IMR-90 (cell line): Measurements from ENCODE around the gene SLC25A34. TPM values are rescaled to one million over a fixed set of nuclear protein-coding genes. Genes with fewer than 3 reads are reported as not detected.
A peak's percentile ranks its signal among the peaks of the same experiment; 100 is the strongest.

Source experiments
- ATAC-seq: fragments of 200-7000 bp; cut with Tn5 transposase; 2 replicates; pipeline ENCODE4 v1.9.1; 2020; ENCODE audit warnings: low read depth, mild to moderate bottlenecking, moderate library complexity
- BruUV-seq: library from RNA; stranded (reverse); fragments of 400-500 nt; replicated peaks from 2 replicates; lab custom pipeline; 2021; lab: Mats Ljungman, UMichigan
- CTCF ChIA-PET: fragments of 300-600 bp; formaldehyde crosslinking; extraction: SDS; loops from one replicate; lab custom pipeline; 2021; ENCODE audit warnings: antibody characterized with exemption; lab: Yijun Ruan, JAX
- POLR2A ChIA-PET: fragments of 300-600 bp; sonication (Branson Sonifier 250); formaldehyde crosslinking; loops from one replicate; lab custom pipeline; 2022; ENCODE audit warnings: antibody characterized with exemption; ENCODE audit not compliant: unreplicated experiment; lab: Charles Lee
- DNase-seq: peaks from one replicate; pipeline ENCODE4 v3.0.0; 2013
- H2AFZ ChIP-seq: replicated peaks from 2 replicates; pipeline ENCODE3; 2013; ENCODE audit warnings: low read length, mild to moderate bottlenecking; ENCODE audit not compliant: poor library complexity
- H2AK5ac ChIP-seq: 2 replicates; pipeline ENCODE4 v1.6.1; 2013; ENCODE audit warnings: low read depth, low read length, inconsistent platforms
- H2AK9ac ChIP-seq: replicated peaks from 2 replicates; pipeline ENCODE3; 2013; ENCODE audit warnings: mild to moderate bottlenecking, low read depth, low read length, moderate library complexity; ENCODE audit not compliant: poor library complexity
- H2BK120ac ChIP-seq: 2 replicates; pipeline ENCODE4 v1.6.1; 2013; ENCODE audit warnings: low read depth, low read length, inconsistent platforms
- H2BK15ac ChIP-seq: 3 replicates; pipeline ENCODE4 v1.6.1; 2013; ENCODE audit warnings: low read depth, low read length, inconsistent platforms
- H2BK20ac ChIP-seq: 2 replicates; pipeline ENCODE4 v1.6.1; 2013; ENCODE audit warnings: low read depth, mild to moderate bottlenecking, inconsistent platforms, low read length, moderate library complexity
- H2BK5ac ChIP-seq: 2 replicates; pipeline ENCODE4 v1.6.1; 2013; ENCODE audit warnings: mild to moderate bottlenecking, low read depth, low read length, inconsistent platforms; ENCODE audit not compliant: poor library complexity, severe bottlenecking
- H3K14ac ChIP-seq: replicated peaks from 2 replicates; pipeline ENCODE4 v1.6.1; 2013; ENCODE audit warnings: low read depth, low read length, inconsistent platforms
- H3K18ac ChIP-seq: 2 replicates; pipeline ENCODE4 v1.6.1; 2013; ENCODE audit warnings: low read depth, low read length, control low read depth
- H3K23ac ChIP-seq: 2 replicates; pipeline ENCODE4 v1.6.1; 2013; ENCODE audit warnings: low read depth, low read length, inconsistent platforms
- H3K27ac ChIP-seq: 2 replicates; pipeline ENCODE4 v1.5.1; 2013; ENCODE audit warnings: mild to moderate bottlenecking, control low read depth, low read length; ENCODE audit not compliant: insufficient read depth
- H3K27me3 ChIP-seq: 2 replicates; pipeline ENCODE4 v1.6.1; 2013; ENCODE audit warnings: low read length; ENCODE audit not compliant: control insufficient read depth, insufficient read depth
- H3K36me3 ChIP-seq: 2 replicates; pipeline ENCODE4 v1.6.1; 2013; ENCODE audit warnings: low read length, mixed read lengths; ENCODE audit not compliant: control insufficient read depth, insufficient read depth
- H3K4ac ChIP-seq: 2 replicates; pipeline ENCODE4 v1.6.1; 2013; ENCODE audit warnings: low read depth, low read length, inconsistent platforms
- H3K4me1 ChIP-seq: 2 replicates; pipeline ENCODE4 v1.6.1; 2013; ENCODE audit warnings: low read length, mixed read lengths; ENCODE audit not compliant: control insufficient read depth, insufficient read depth
- H3K4me2 ChIP-seq: 2 replicates; pipeline ENCODE4 v1.6.1; 2013; ENCODE audit warnings: low read depth, mild to moderate bottlenecking, control low read depth, low read length, moderate library complexity
- H3K4me3 ChIP-seq: 2 replicates; pipeline ENCODE4 v1.5.1; 2013; ENCODE audit warnings: low read depth, mild to moderate bottlenecking, control low read depth, low read length, moderate library complexity; ENCODE audit not compliant: insufficient read depth
- H3K56ac ChIP-seq: 2 replicates; pipeline ENCODE4 v1.6.1; 2013; ENCODE audit warnings: low read length, inconsistent platforms; ENCODE audit not compliant: insufficient read depth; ENCODE audit errors: extremely low read depth
- H3K79me1 ChIP-seq, 2 experiments: 2 replicates each; pipeline ENCODE4 v1.6.1; 2013; ENCODE audit warnings: low read length in 2 of 2, inconsistent platforms in 1 of 2, low read depth in 1 of 2
- H3K9ac ChIP-seq: 2 replicates; pipeline ENCODE4 v1.6.1; 2013; ENCODE audit warnings: low read depth, low read length, control low read depth
- H3K9me1 ChIP-seq: 2 replicates; pipeline ENCODE4 v1.6.1; 2013; ENCODE audit warnings: low read length, inconsistent platforms; ENCODE audit not compliant: insufficient read depth
- H3K9me3 ChIP-seq: 2 replicates; pipeline ENCODE4 v1.6.1; 2013; ENCODE audit warnings: low read length; ENCODE audit not compliant: control insufficient read depth, insufficient read depth
- H4K20me1 ChIP-seq: 2 replicates; pipeline ENCODE4 v1.6.1; 2013; ENCODE audit warnings: low read length, inconsistent platforms; ENCODE audit not compliant: insufficient read depth
- H4K5ac ChIP-seq: 2 replicates; pipeline ENCODE4 v1.6.1; 2013; ENCODE audit warnings: mild to moderate bottlenecking, low read depth, low read length, control low read depth
- H4K8ac ChIP-seq, 2 experiments: 2 replicates each; pipeline ENCODE4 v1.6.1; 2013; ENCODE audit warnings: low read depth in 2 of 2, low read length in 2 of 2, control low read depth in 1 of 2, inconsistent platforms in 1 of 2
- H4K91ac ChIP-seq: 2 replicates; pipeline ENCODE4 v1.6.1; 2013; ENCODE audit warnings: low read depth, low read length, inconsistent platforms; ENCODE audit not compliant: insufficient read depth
- BHLHE40 ChIP-seq: fragments of 150-350 bp; IDR thresholded peaks from 2 replicates; pipeline ENCODE4 v1.6.1; 2016; ENCODE audit warnings: mild to moderate bottlenecking, low read depth, low read length
- CEBPB ChIP-seq: IDR thresholded peaks from 2 replicates; pipeline ENCODE4 v1.6.1; 2012; ENCODE audit warnings: low read depth, low read length, improper control_type of control experiment
- CHD1 ChIP-seq: IDR thresholded peaks from 2 replicates; pipeline ENCODE4 v1.6.1; 2012; ENCODE audit warnings: low read depth, low read length, improper control_type of control experiment
- FOS ChIP-seq: fragments of 150-350 bp; IDR thresholded peaks from 2 replicates; pipeline ENCODE4 v1.6.1; 2016; ENCODE audit warnings: low read depth, low read length
- MAFK ChIP-seq: IDR thresholded peaks from 2 replicates; pipeline ENCODE4 v1.6.1; 2012; ENCODE audit warnings: low read depth, low read length, improper control_type of control experiment
- MAZ ChIP-seq: IDR thresholded peaks from 2 replicates; pipeline ENCODE4 v1.6.1; 2012; ENCODE audit warnings: low read depth, mild to moderate bottlenecking, low read length, improper control_type of control experiment, moderate library complexity, borderline replicate concordance
- MXI1 ChIP-seq: IDR thresholded peaks from 2 replicates; pipeline ENCODE4 v1.6.1; 2012; ENCODE audit warnings: low read depth, mild to moderate bottlenecking, low read length, moderate library complexity, borderline replicate concordance
- NFE2L2 ChIP-seq: fragments of 150-350 bp; IDR thresholded peaks from 2 replicates; pipeline ENCODE4 v1.6.1; 2016; ENCODE audit warnings: low read depth, mild to moderate bottlenecking, low read length
- POLR2A ChIP-seq: IDR thresholded peaks from 2 replicates; pipeline ENCODE4 v1.6.1; 2012; ENCODE audit warnings: mild to moderate bottlenecking, low read depth, low read length
- RAD21 ChIP-seq: IDR thresholded peaks from 2 replicates; pipeline ENCODE4 v1.6.1; 2012; ENCODE audit warnings: low read length, improper control_type of control experiment
- RCOR1 ChIP-seq: IDR thresholded peaks from 2 replicates; pipeline ENCODE4 v1.6.1; 2012; ENCODE audit warnings: mild to moderate bottlenecking, low read length, improper control_type of control experiment; ENCODE audit not compliant: insufficient replicate concordance
- RFX5 ChIP-seq: IDR thresholded peaks from 2 replicates; pipeline ENCODE4 v1.8.0; 2012; ENCODE audit warnings: low read depth, mild to moderate bottlenecking, low read length, moderate library complexity
- whole genome bisulfite sequencing, 2 experiments: methylation state at CpG; one replicate each; pipeline versions ENCODE4 v1.1.5 to v1.1.7; 2013; ENCODE audit warnings: missing lambda C conversion rate in 2 of 2; ENCODE audit not compliant: insufficient read length in 1 of 2; ENCODE audit errors: extremely low coverage in 2 of 2; 5-methylcytosine and 5-hydroxymethylcytosine counted together
- dilution Hi-C: fragments of 300-500 bp; cut with HindIII; formaldehyde crosslinking; loops from one replicate; pipeline ENCODE4 v1.14.3; 2018; ENCODE audit warnings: low sequenced_read_pairs; ENCODE audit not compliant: unreplicated experiment
- in situ Hi-C: fragments of 300-500 bp; cut with MboI; formaldehyde crosslinking; loops from 3 replicates; pipeline ENCODE4 v1.14.3; 2019; ENCODE audit warnings: low sequenced_read_pairs, inconsistent platforms, mixed read lengths
- intact Hi-C: fragments of 100-400 bp; cut with micrococcal nuclease; formaldehyde crosslinking; loops from 2 replicates; pipeline ENCODE4 v1.10.0; 2022
- polyA plus RNA-seq, 3 experiments: library from polyadenylated mRNA; depleted of rRNA; stranded (reverse); fragments of >200 nt; gene quantifications; 2 replicates each; pipeline ENCODE4 v1.2.3, GENCODE V29; 2012; ENCODE audit warnings: low replicate concordance in 1 of 3
- total RNA-seq: library from RNA; depleted of rRNA; stranded (reverse); fragments of >200 nt; gene quantifications from 2 replicates; pipeline ENCODE4 v1.2.3, GENCODE V29; 2012
- TF ChIP-seq, protein P1 (sequence below): conservative IDR thresholded peaks from 2 replicates; pipeline ENCODE4 v1.5.1; 2012; ENCODE audit warnings: mild to moderate bottlenecking, low read depth, low read length, improper control_type of control experiment
- TF ChIP-seq, protein P2 (sequence below): fragments of 150-350 bp; IDR thresholded peaks from 2 replicates; pipeline ENCODE4 v1.6.1; 2016; ENCODE audit warnings: low read depth, mild to moderate bottlenecking, low read length, moderate library complexity, borderline replicate concordance
- TF ChIP-seq, protein P3 (sequence below): fragments of 150-350 bp; IDR thresholded peaks from 2 replicates; pipeline ENCODE4 v1.6.1; 2017; ENCODE audit warnings: mild to moderate bottlenecking, antibody characterized with exemption, low read length, low read depth

The SLC25A34 gene
- total and polyA plus RNA-seq, 2 of the 4 experiments (the other 2 are of a cell fraction) = under 0.01 to 0.72 TPM

DNA sequence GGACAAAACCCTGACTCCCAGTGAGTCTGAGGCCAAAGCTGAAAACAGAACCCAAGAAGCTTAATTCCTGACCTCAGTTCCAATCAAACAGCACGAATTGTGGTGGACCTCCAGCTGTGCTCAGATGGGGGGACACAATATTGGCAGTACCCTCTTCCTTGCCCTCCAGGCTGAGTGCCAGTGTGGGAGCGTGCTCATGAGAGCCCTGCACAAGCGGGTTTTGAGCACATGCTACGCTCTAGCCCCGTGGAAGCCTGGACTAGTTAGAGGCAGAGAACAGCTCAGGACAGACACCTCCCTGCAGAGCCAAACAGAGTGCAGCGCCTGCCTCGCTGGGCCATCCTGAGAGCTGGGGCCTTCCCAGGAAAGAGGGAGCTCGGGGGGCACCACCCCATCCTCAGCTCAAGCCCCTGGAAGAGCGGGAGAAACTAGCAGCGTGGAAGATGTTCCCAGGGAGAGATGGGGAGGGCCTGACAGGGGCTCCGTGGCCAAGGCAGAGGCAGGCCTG lies 2.8 kb upstream of the SLC25A34 start:
- no peak overlapping the region for H4K5ac ChIP-seq
- no peak overlapping the region for H2AK9ac ChIP-seq
- H2AFZ ChIP-seq = peak overlapping the region; percentile 43
- no peaks in the 10 kb centered on the region for H3K9me1 ChIP-seq
- no peaks in the 10 kb centered on the region for H3K4me1 ChIP-seq
- no peaks in the 10 kb centered on the region; the same call in 1 of the 2 replicates for H4K20me1 ChIP-seq
- no peak overlapping the region for H4K8ac ChIP-seq
- peaks cover 63% of the 10 kb centered on the region for H3K36me3 ChIP-seq
- H2AK5ac ChIP-seq = no peak overlapping the region
- no peaks in the 10 kb centered on the region for H3K9me3 ChIP-seq
- no peak overlapping the region for H2BK20ac ChIP-seq
- no TSS peak for BruUV-seq
- H3K79me1 ChIP-seq = no peaks in the 10 kb centered on the region; a peak in 2 of 4 replicates
- no peak overlapping the region for H3K14ac ChIP-seq
- no peak overlapping the region for H2BK15ac ChIP-seq
- intact Hi-C loops = no loop called here
- no peak overlapping the region for H3K4me3 ChIP-seq
- H3K56ac ChIP-seq = no peak overlapping the region
- 80% methylated on average over 1 of the region's 11 CpGs; no CpG with 5 or more reads in 1 of the 2 experiments for WGBS, 2 experiments
- CTCF ChIA-PET = no interaction called here
- TF ChIP-seq RCOR1 (no peak), RAD21 (no peak), NFE2L2 (no peak), POLR2A (no peak), CHD1 (no peak), BHLHE40 (no peak), FOS (no peak), MAZ (no peak), MXI1 (no peak), RFX5 (no peak), CEBPB (no peak), MAFK (no peak)
- TF ChIP-seq, protein P1, sequence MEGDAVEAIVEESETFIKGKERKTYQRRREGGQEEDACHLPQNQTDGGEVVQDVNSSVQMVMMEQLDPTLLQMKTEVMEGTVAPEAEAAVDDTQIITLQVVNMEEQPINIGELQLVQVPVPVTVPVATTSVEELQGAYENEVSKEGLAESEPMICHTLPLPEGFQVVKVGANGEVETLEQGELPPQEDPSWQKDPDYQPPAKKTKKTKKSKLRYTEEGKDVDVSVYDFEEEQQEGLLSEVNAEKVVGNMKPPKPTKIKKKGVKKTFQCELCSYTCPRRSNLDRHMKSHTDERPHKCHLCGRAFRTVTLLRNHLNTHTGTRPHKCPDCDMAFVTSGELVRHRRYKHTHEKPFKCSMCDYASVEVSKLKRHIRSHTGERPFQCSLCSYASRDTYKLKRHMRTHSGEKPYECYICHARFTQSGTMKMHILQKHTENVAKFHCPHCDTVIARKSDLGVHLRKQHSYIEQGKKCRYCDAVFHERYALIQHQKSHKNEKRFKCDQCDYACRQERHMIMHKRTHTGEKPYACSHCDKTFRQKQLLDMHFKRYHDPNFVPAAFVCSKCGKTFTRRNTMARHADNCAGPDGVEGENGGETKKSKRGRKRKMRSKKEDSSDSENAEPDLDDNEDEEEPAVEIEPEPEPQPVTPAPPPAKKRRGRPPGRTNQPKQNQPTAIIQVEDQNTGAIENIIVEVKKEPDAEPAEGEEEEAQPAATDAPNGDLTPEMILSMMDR = no peak
- TF ChIP-seq, protein P2, sequence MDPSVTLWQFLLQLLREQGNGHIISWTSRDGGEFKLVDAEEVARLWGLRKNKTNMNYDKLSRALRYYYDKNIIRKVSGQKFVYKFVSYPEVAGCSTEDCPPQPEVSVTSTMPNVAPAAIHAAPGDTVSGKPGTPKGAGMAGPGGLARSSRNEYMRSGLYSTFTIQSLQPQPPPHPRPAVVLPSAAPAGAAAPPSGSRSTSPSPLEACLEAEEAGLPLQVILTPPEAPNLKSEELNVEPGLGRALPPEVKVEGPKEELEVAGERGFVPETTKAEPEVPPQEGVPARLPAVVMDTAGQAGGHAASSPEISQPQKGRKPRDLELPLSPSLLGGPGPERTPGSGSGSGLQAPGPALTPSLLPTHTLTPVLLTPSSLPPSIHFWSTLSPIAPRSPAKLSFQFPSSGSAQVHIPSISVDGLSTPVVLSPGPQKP = no peak
- TF ChIP-seq, protein P3, sequence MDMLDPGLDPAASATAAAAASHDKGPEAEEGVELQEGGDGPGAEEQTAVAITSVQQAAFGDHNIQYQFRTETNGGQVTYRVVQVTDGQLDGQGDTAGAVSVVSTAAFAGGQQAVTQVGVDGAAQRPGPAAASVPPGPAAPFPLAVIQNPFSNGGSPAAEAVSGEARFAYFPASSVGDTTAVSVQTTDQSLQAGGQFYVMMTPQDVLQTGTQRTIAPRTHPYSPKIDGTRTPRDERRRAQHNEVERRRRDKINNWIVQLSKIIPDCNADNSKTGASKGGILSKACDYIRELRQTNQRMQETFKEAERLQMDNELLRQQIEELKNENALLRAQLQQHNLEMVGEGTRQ = no peak
- H3K27me3 ChIP-seq = no peaks in the 10 kb centered on the region
- no peak overlapping the region for H3K4me2 ChIP-seq
- no peak overlapping the region for H3K27ac ChIP-seq
- dilution Hi-C loops = no loop called here
- no peak overlapping the region for H2BK5ac ChIP-seq
- POLR2A ChIA-PET = no interaction called here
- no peak overlapping the region for H4K91ac ChIP-seq
- H3K23ac ChIP-seq = no peak overlapping the region
- ATAC-seq (no peak), DNase-seq (no peak)
- H3K18ac ChIP-seq = no peak overlapping the region
- H2BK120ac ChIP-seq = no peak overlapping the region
- in situ Hi-C loops = no loop called here
- no peak overlapping the region for H3K4ac ChIP-seq
- H3K9ac ChIP-seq = no peak overlapping the region
